ENCODE data around the gene LINGO4. TPM values are rescaled to one million over a fixed set of nuclear protein-coding genes. Genes with fewer than 3 reads are reported as not detected.

LINGO4 gene
- total RNA-seq, 1 donor, result under 0.01 TPM

- DNase-seq (ENCODE audit: low read depth in 2 of 3, low spot score in 2 of 3), result no peak
Measured at GRCh38 chr1:151756291-151756690, 48.9 kb downstream of the LINGO4 start.

Small RNA genes within 50 kb of the gene (small RNA-seq; reads per million reads assigned to genes)
- gene RF00019, result not detected

Other genes starting within 250 kb of the LINGO4 start
- 11.8 TPM for gene SNX27, start 193.4 kb downstream of the LINGO4 start, total RNA-seq
- not detected for gene CELF3, start 88.6 kb downstream of the LINGO4 start, total RNA-seq
- not detected for gene RIIAD1, start 83.9 kb downstream of the LINGO4 start, total RNA-seq
- 70.6 TPM for gene MRPL9, start 41.9 kb downstream of the LINGO4 start, total RNA-seq
- gene TDRKH, start 14.9 kb downstream of the LINGO4 start, total RNA-seq, result 3.5 TPM
- 0.54 TPM for gene RORC, start 26.4 kb upstream of the LINGO4 start, total RNA-seq
- not detected for gene C2CD4D, start 34.4 kb upstream of the LINGO4 start, total RNA-seq
- gene THEM5, start 48.3 kb upstream of the LINGO4 start, total RNA-seq, result not detected
- gene THEM4, start 104.1 kb upstream of the LINGO4 start, total RNA-seq, result 18.3 TPM
- 12.1 TPM for gene S100A10, start 188.4 kb upstream of the LINGO4 start, total RNA-seq
- gene S100A11, start 231.6 kb upstream of the LINGO4 start, total RNA-seq, result 34.7 TPM

All from hematopoietic multipotent progenitor cell (in vitro differentiated cells).